Endothelial cell of umbilical vein (primary cell): Measurements from ENCODE around the gene TFAP2E. TPM values are rescaled to one million over a fixed set of nuclear protein-coding genes. Genes with fewer than 3 reads are reported as not detected.

Source experiments
- BruUV-seq: library from RNA; stranded (reverse); fragments of 400-500 nt; replicated peaks from 2 replicates; lab custom pipeline; 2021; lab: Mats Ljungman, UMichigan
- CTCF ChIA-PET: fragments of 300-600, 350-600 bp; sonication (Branson Sonifier 250); formaldehyde crosslinking; loops from one replicate; lab custom pipeline; 2021; ENCODE audit warnings: antibody characterized with exemption, inconsistent platforms; lab: Charles Lee
- POLR2A ChIA-PET: fragments of 300-600, 350-600 bp; sonication (Branson Sonifier 250); formaldehyde crosslinking; loops from one replicate; lab custom pipeline; 2021; ENCODE audit warnings: antibody characterized with exemption, inconsistent platforms; lab: Charles Lee
- DNase-seq: peaks from one replicate; pipeline ENCODE4 v3.0.0-alpha.2; 2011; ENCODE audit warnings: low read depth, low spot score
- FAIRE-seq: peaks from 2 replicates; lab custom pipeline; 2011; peaks lifted over from hg19 to GRCh38; lab: Jason Lieb, UNC
- H2AFZ ChIP-seq: 2 replicates; pipeline ENCODE4 v1.6.0; 2012; ENCODE audit warnings: low read depth, low read length, control low read depth, inconsistent platforms
- H3K27ac ChIP-seq: 2 replicates; pipeline ENCODE4 v1.5.1; 2011; ENCODE audit warnings: low read depth, mild to moderate bottlenecking, control low read depth, low read length, moderate library complexity; ENCODE audit not compliant: insufficient read depth
- H3K27me3 ChIP-seq, 2 experiments: 2 replicates each; pipeline versions ENCODE4 v1.6.0 to v1.6.1; 2011; ENCODE audit warnings: low read length in 2 of 2, mixed read lengths in 1 of 2; ENCODE audit not compliant: control insufficient read depth in 2 of 2, insufficient read depth in 2 of 2
- H3K36me3 ChIP-seq, 2 experiments: 2 replicates in 1 of 2; 3 replicates in 1 of 2; pipeline ENCODE4 v1.5.1; 2011; ENCODE audit warnings: low read length in 2 of 2, mild to moderate bottlenecking in 1 of 2, moderate library complexity in 1 of 2; ENCODE audit not compliant: control insufficient read depth in 2 of 2, insufficient read depth in 2 of 2; ENCODE audit errors: extremely low read depth in 1 of 2
- H3K4me1 ChIP-seq: 3 replicates; pipeline ENCODE4 v1.5.1; 2011; ENCODE audit warnings: mild to moderate bottlenecking, low read length; ENCODE audit not compliant: control insufficient read depth, insufficient read depth; ENCODE audit errors: extremely low read depth
- H3K4me2 ChIP-seq: 2 replicates; pipeline ENCODE4 v1.6.1; 2011; ENCODE audit warnings: low read length, control low read depth, mixed read lengths; ENCODE audit not compliant: insufficient read depth
- H3K4me3 ChIP-seq, 3 experiments: fragments of 200-600 bp in 1 of 3; sonication (generic), shearing (Covaris generic) in 1 of 3; replicated peaks in 1 of 3; 2 replicates each; pipeline ENCODE4 v1.5.1; 2011 to 2016; ENCODE audit warnings: control low read depth in 3 of 3, low read length in 3 of 3, mild to moderate bottlenecking in 2 of 3, inconsistent platforms in 1 of 3, low read depth in 1 of 3, moderate library complexity in 1 of 3; ENCODE audit not compliant: insufficient read depth in 1 of 3
- H3K79me2 ChIP-seq: 2 replicates; pipeline ENCODE4 v1.6.0; 2012; ENCODE audit warnings: low read length, inconsistent platforms; ENCODE audit not compliant: control insufficient read depth, insufficient read depth
- H3K9ac ChIP-seq: replicated peaks from 2 replicates; pipeline ENCODE3; 2011; ENCODE audit warnings: low read length, control low read depth; ENCODE audit not compliant: insufficient read depth; ENCODE audit errors: extremely low read depth
- H3K9me1 ChIP-seq: replicated peaks from 3 replicates; pipeline ENCODE4 v1.6.0; 2011; ENCODE audit warnings: mild to moderate bottlenecking, low read length; ENCODE audit not compliant: control insufficient read depth, insufficient read depth; ENCODE audit errors: extremely low read depth
- H3K9me3 ChIP-seq: replicated peaks from 2 replicates; pipeline ENCODE4 v1.5.1; 2012; ENCODE audit warnings: low read length, inconsistent platforms; ENCODE audit not compliant: control insufficient read depth, insufficient read depth
- H4K20me1 ChIP-seq: replicated peaks from 2 replicates; pipeline ENCODE3; 2011; ENCODE audit warnings: mild to moderate bottlenecking, low read length; ENCODE audit not compliant: control insufficient read depth, insufficient read depth; ENCODE audit errors: extremely low read depth
- CTCF ChIP-seq, 2 donors: IDR thresholded peaks; 1 replicate in 1 of 2; 2 replicates in 1 of 2; pipeline ENCODE4 v1.5.1; 2011; ENCODE audit warnings: low read length in 2 of 2, mild to moderate bottlenecking in 2 of 2, moderate library complexity in 2 of 2, control low read depth in 1 of 2, inconsistent platforms in 1 of 2, low read depth in 1 of 2; ENCODE audit not compliant: insufficient read depth in 1 of 2; ENCODE audit errors: extremely low read depth in 1 of 2
- EZH2 ChIP-seq: IDR thresholded peaks from 2 replicates; pipeline ENCODE4 v1.6.1; 2012; ENCODE audit warnings: borderline replicate concordance, low read depth, mild to moderate bottlenecking, moderate library complexity, low read length, inconsistent platforms; ENCODE audit not compliant: severe bottlenecking
- FOS ChIP-seq: IDR thresholded peaks from 2 replicates; pipeline ENCODE4 v1.6.1; 2011; ENCODE audit warnings: mild to moderate bottlenecking, low read length, moderate library complexity, borderline replicate concordance; ENCODE audit not compliant: insufficient read depth
- GATA2 ChIP-seq: IDR thresholded peaks from 2 replicates; pipeline ENCODE4 v1.7.0; 2011; ENCODE audit warnings: low read depth, mild to moderate bottlenecking, moderate library complexity, mixed read lengths, low read length; ENCODE audit not compliant: insufficient read length, insufficient read depth
- JUN ChIP-seq: IDR thresholded peaks from 2 replicates; pipeline ENCODE4 v1.6.1; 2011; ENCODE audit warnings: borderline replicate concordance, low read depth; ENCODE audit not compliant: insufficient read length, insufficient read depth
- MAX ChIP-seq: IDR thresholded peaks from 2 replicates; pipeline ENCODE4 v1.6.1; 2011; ENCODE audit not compliant: insufficient read depth, insufficient read length
- MYC ChIP-seq: IDR thresholded peaks from one replicate; pipeline ENCODE4 v1.6.1; 2011; ENCODE audit warnings: mild to moderate bottlenecking, low read depth, low read length
- POLR2A ChIP-seq: IDR thresholded peaks from 2 replicates; pipeline ENCODE4 v1.6.1; 2012; ENCODE audit warnings: low read depth, mild to moderate bottlenecking, control low read depth, low read length
- POLR2AphosphoS5 ChIP-seq: IDR thresholded peaks from 2 replicates; pipeline ENCODE4 v1.6.1; 2012; ENCODE audit warnings: low read depth, mild to moderate bottlenecking, control low read depth, low read length, moderate library complexity; ENCODE audit not compliant: insufficient read depth
- dilution Hi-C: fragments of 300-500 bp; cut with MboI; formaldehyde crosslinking; loops from one replicate; pipeline ENCODE4 v1.15.0; 2019; ENCODE audit warnings: low sequenced_read_pairs; ENCODE audit not compliant: extremely low pct_ligation_motif_present
- intact Hi-C: fragments of 100-400 bp; cut with micrococcal nuclease; formaldehyde crosslinking; loops from one replicate; pipeline ENCODE4 v1.10.0; 2022
- polyA plus RNA-seq, 4 experiments: library from polyadenylated mRNA; depleted of rRNA in 3 of 4; stranded (reverse) in 3 of 4; unstranded in 1 of 4; fragments of >200 nt; gene quantifications; 2 replicates each; pipeline versions ENCODE4 v1.2.1 to v1.2.3, GENCODE V29; 2011 to 2012; ENCODE audit warnings: missing spikeins in 1 of 4
- total RNA-seq: library from RNA; stranded (reverse); gene quantifications from 2 replicates; pipeline ENCODE4 v1.2.3, GENCODE V29; 2021

TFAP2E gene
- total and polyA plus RNA-seq, 2 donors (not counting 3 experiments of a cell fraction or from before 2014, with no cell fraction given), result 0.06 TPM; not detected in 1

GRCh38 chr1:35530168-35530567, 42.9 kb upstream of the TFAP2E start:
- peaks cover 0 to 5% of the 10 kb centered on the region in 2 experiments for H3K36me3 ChIP-seq
- BruUV-seq, result no TSS peak
- no peak for TF ChIP-seq GATA2
- no peak for TF ChIP-seq MYC
- TF ChIP-seq POLR2AphosphoS5, result no peak
- no peak for TF ChIP-seq CTCF (IDR thresholded peaks at IDR 0.05; ENCODE audit: extremely low read depth in 1 of 2, insufficient read depth in 1 of 2, low read depth in 1 of 2, low read length in 2 of 2)
- TF ChIP-seq POLR2A, result no peak
- TF ChIP-seq MAX, result no peak
- no peak for TF ChIP-seq JUN
- no peak for TF ChIP-seq FOS
- no peak for TF ChIP-seq EZH2
- no peak for FAIRE-seq
- H3K4me3 ChIP-seq, result no peak overlapping the region
- H3K27me3 ChIP-seq, result no peaks in the 10 kb centered on the region
- H4K20me1 ChIP-seq, result peaks cover 3% of the 10 kb centered on the region
- dilution Hi-C loops, result no loop called here
- no peak overlapping the region for H3K4me2 ChIP-seq
- no peaks in the 10 kb centered on the region for H3K9me1 ChIP-seq
- H3K27ac ChIP-seq, result no peak overlapping the region
- intact Hi-C loops, result no loop called here
- ChIA-PET POLR2A (no interaction called here), CTCF (no interaction called here)
- no peaks in the 10 kb centered on the region for H3K4me1 ChIP-seq
- H3K9me3 ChIP-seq, result no peaks in the 10 kb centered on the region
- DNase-seq, result no peak
- H3K79me2 ChIP-seq, result no peaks in the 10 kb centered on the region
- H2AFZ ChIP-seq, result no peak overlapping the region
- no peak overlapping the region for H3K9ac ChIP-seq
